ENCODE data around the gene SLC9A5.

SLC9A5 gene

DNA sequence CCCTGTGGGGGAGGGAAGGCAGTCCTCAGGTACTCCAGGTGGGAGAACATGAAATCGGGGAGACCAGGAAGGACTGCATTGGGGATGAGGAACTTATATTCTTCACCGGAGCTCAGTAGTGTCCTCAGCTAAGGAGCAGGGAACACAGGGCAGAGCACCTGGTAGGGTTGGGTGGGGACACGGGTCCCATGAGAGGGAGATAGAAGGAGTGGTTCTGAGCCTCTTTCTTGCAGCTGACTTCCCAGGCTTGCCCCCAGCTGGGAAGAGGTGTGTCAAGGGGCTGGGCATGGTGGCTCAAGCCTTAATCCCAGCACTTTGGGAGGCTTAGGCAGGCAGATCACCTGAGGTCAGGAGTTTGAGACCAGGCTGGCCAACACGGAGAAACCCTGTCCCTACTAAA is 3.6 kb upstream of the SLC9A5 start:
- peaks cover 3% of the 10 kb centered on the region for H3K27me3 ChIP-seq (ENCODE audit: insufficient read depth, low read length, poor library complexity)
- DNase-seq, result no peak
- H2BK15ac ChIP-seq (replicated peaks; ENCODE audit: low read depth), result no peak overlapping the region
- no peaks in the 10 kb centered on the region for H3K36me3 ChIP-seq (ENCODE audit: control insufficient read depth, insufficient read depth, low read length)
- no peak overlapping the region for H4K5ac ChIP-seq (ENCODE audit: low read length)
- H3K56ac ChIP-seq (ENCODE audit: low read length), result peak overlapping the region; percentile 94
- peaks cover 32% of the 10 kb centered on the region for H3K4me1 ChIP-seq (ENCODE audit: control insufficient read depth, low read depth, low read length)
- H3K27ac ChIP-seq (ENCODE audit: low read depth, low read length), result no peak overlapping the region
- H3K79me2 ChIP-seq (ENCODE audit: control insufficient read depth, insufficient read depth, low read length), result peaks cover 12% of the 10 kb centered on the region
- peak overlapping the region; percentile 40 for H2BK5ac ChIP-seq (ENCODE audit: low read length)
- no peak overlapping the region for H3K23ac ChIP-seq (ENCODE audit: low read length)
- H3K4me3 ChIP-seq (ENCODE audit: low read length), result no peak overlapping the region
- H2AK5ac ChIP-seq (ENCODE audit: low read length), result peak overlapping the region; percentile 82
- H3K4ac ChIP-seq (ENCODE audit: low read depth, low read length), result no peak overlapping the region
- H3K79me1 ChIP-seq (ENCODE audit: low read length), result peaks cover 12% of the 10 kb centered on the region
- H2BK120ac ChIP-seq (ENCODE audit: low read depth, low read length), result no peak overlapping the region
- H3K18ac ChIP-seq (ENCODE audit: low read length), result no peak overlapping the region
- whole genome bisulfite sequencing (ENCODE audit: extremely low coverage, insufficient coverage, low lambda C conversion rate), result no CpG with 5 or more reads among the region's 4 CpGs
- H4K8ac ChIP-seq (ENCODE audit: low read depth, low read length), result no peak overlapping the region
- H3K9ac ChIP-seq (ENCODE audit: low read length), result peak overlapping the region; percentile 85
- no peak overlapping the region for H3K4me2 ChIP-seq (ENCODE audit: low read length)

DNA sequence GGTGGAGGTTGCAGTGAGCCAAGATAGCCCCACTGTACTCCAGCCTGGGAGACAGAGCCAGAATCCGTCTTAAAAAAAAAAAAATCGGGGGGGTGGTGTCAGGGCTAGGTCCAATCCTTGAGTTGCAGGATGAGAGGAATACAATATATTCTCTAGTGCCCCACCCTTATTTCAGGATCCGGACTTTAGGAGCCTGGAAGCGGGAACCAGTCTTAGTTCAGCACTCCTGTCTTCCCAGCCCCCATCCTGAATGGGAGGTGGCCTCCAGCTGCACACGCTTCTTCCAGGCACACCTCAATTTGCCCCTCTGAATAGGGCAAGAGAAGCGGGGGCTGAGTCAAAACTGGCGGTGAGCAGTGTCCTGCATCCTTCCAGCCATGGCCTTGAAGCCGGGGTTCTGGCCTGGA is 3.1 kb upstream of the SLC9A5 start:
- Histone ChIP-seq H3K79me1 (ENCODE audit: low read length) (peaks cover 12% of the 10 kb centered on the region), H3K4me3 (ENCODE audit: low read length) (peak overlapping the region; percentile 27), H3K23ac (ENCODE audit: low read length) (no peak overlapping the region), H3K4me1 (ENCODE audit: control insufficient read depth, low read depth, low read length) (peaks cover 31% of the 10 kb centered on the region), H3K4ac (ENCODE audit: low read depth, low read length) (no peak overlapping the region), H3K18ac (ENCODE audit: low read length) (peak overlapping the region; percentile 5), H3K79me2 (ENCODE audit: control insufficient read depth, insufficient read depth, low read length) (peaks cover 12% of the 10 kb centered on the region), H2BK120ac (ENCODE audit: low read depth, low read length) (no peak overlapping the region), H3K27ac (ENCODE audit: low read depth, low read length) (peak overlapping the region; percentile 90), H3K9ac (ENCODE audit: low read length) (peak overlapping the region; percentile 85), H2AK5ac (ENCODE audit: low read length) (no peak overlapping the region), H3K56ac (ENCODE audit: low read length) (peak overlapping the region; percentile 94), H4K5ac (ENCODE audit: low read length) (no peak overlapping the region), H3K4me2 (ENCODE audit: low read length) (peak overlapping the region; percentile 65), H2BK15ac (replicated peaks; ENCODE audit: low read depth) (no peak overlapping the region), H3K36me3 (ENCODE audit: control insufficient read depth, insufficient read depth, low read length) (no peaks in the 10 kb centered on the region), H4K8ac (ENCODE audit: low read depth, low read length) (no peak overlapping the region), H3K27me3 (ENCODE audit: insufficient read depth, low read length, poor library complexity) (peaks cover 4% of the 10 kb centered on the region), H2BK5ac (ENCODE audit: low read length) (peak overlapping the region; percentile 71)
- no peak for DNase-seq
- no CpG with 5 or more reads among the region's 8 CpGs for WGBS (ENCODE audit: extremely low coverage, insufficient coverage, low lambda C conversion rate)

DNA sequence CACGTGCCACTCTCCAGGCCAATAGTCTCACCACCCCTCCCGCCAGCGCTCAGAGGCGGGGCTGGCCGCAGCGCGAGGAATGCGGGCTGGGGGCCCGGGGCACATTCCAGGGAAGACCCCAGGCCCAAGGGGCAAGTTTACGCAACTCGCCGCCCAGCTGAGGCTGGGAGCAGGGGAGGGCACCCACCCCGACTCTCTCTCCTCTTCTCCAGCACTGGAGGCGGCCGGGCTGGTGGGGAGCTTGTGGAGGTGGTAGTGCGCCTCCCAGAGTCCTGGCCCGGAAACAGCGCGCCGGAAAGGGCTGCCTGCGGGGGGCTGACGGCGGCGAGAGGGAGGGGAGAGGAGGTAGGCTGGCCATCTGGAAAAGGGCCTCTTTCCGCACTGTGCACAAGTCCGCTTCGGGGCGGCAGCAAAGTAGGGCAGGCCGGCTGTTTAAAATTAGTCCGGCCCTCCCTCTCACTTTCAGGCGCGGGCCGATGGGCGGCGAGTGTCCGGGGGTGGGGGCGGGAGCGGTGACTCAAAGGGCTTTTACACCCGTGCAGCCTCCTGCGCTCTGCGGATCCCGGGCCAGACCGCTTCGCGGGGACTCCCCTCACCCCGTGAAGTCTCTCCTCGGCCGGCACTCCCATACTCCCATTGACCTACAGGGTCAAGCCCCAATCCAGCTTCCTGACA is 2.6 kb upstream of the SLC9A5 start:
- peaks cover 26% of the 10 kb centered on the region for H3K4me1 ChIP-seq (ENCODE audit: control insufficient read depth, low read depth, low read length)

DNA sequence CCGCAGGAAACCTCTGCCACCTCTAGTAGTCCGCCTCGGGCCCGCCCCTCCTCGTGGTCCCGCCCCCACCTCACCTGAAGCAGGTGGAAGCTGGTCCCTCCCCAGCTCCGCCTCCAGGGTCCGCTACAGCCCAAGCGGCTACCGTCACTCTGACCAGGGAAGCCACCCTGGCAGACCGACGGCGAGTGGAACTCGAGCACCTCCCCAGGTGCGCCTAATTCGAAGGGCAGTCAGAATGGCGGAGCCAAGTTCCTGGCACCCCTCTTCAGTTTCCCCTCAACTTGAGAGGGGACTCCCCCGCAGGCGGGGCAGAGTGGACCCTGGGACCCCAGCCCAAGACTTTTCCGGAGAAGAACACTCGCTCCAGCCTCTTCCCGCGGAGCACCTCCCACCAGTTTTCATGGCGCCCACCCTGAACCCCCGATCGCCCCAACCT is 2.0 kb upstream of the SLC9A5 start:
- WGBS (ENCODE audit: extremely low coverage, insufficient coverage, low lambda C conversion rate), result no CpG with 5 or more reads among the region's 26 CpGs
- peak overlapping the region; percentile 19 for H3K18ac ChIP-seq (ENCODE audit: low read length)
- peak; percentile 94 for DNase-seq

More for the DNA sequence above, 2.6 kb upstream of the SLC9A5 start:
- WGBS (ENCODE audit: extremely low coverage, insufficient coverage, low lambda C conversion rate), result no CpG with 5 or more reads among the region's 48 CpGs
- Histone ChIP-seq H3K27ac (ENCODE audit: low read depth, low read length) (peak overlapping the region; percentile 90), H3K27me3 (ENCODE audit: insufficient read depth, low read length, poor library complexity) (peaks cover 4% of the 10 kb centered on the region), H3K36me3 (ENCODE audit: control insufficient read depth, insufficient read depth, low read length) (no peaks in the 10 kb centered on the region), H3K79me2 (ENCODE audit: control insufficient read depth, insufficient read depth, low read length) (peaks cover 12% of the 10 kb centered on the region), H3K4me2 (ENCODE audit: low read length) (peak overlapping the region; percentile 65), H3K4me3 (ENCODE audit: low read length) (peak overlapping the region; percentile 82), H3K79me1 (ENCODE audit: low read length) (peaks cover 12% of the 10 kb centered on the region), H2AK5ac (ENCODE audit: low read length) (no peak overlapping the region), H2BK5ac (ENCODE audit: low read length) (peak overlapping the region; percentile 35), H2BK15ac (replicated peaks; ENCODE audit: low read depth) (no peak overlapping the region), H4K8ac (ENCODE audit: low read depth, low read length) (no peak overlapping the region), H3K4ac (ENCODE audit: low read depth, low read length) (peak overlapping the region; percentile 61), H2BK120ac (ENCODE audit: low read depth, low read length) (no peak overlapping the region), H3K9ac (ENCODE audit: low read length) (peak overlapping the region; percentile 85), H3K18ac (ENCODE audit: low read length) (peak overlapping the region; percentile 81), H3K23ac (ENCODE audit: low read length) (peak overlapping the region; percentile 45), H3K56ac (ENCODE audit: low read length) (peak overlapping the region; percentile 94), H4K5ac (ENCODE audit: low read length) (no peak overlapping the region)
- DNase-seq, result peak; percentile 92

DNA sequence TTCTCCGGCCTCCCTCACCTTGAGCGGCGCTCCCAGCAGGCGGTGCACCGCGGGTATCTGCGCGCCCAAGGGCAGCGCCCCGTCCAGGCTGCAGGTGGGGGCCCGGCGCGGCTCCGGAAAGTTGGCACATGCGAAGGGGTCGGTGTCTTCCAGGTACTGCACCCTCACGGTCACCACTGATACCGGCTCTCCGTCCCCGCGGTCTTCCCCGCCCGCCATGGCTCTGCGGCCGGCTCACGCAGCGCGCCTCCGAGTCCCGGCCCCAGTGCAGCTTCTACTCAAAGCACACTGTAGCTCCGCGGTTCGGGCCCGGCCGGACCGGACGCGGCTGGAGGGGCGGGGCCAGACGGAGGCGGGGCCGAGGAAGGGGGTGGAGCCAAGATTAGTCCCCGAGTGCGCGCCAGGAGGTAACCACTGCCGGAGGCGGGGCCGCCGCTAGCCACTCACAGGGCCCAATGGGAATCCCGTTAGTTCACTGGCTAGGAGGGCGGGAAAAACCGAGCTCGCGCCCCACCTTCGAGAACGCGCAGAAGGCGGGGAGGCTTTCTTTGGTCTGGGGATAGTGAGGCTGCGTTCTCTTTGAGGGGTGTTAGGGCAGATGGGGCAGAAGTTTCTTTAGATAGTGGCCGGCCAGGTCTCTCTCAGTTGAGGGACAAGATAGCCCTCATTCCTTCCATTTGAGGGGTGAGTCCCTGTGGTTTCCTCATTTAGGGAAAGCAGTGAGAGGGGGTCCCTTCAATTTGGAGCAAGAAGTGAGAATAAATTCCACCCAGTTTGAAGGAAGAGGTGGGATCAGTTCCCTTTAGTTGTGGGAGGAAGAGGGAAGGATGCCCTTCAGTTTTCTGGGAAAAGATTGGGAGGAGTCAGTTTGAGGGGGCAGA is 1.3 kb upstream of the SLC9A5 start, which contains the start of gene FHOD1:
TSS of gene FHOD1 (minus strand) at position 290 of the 881 bp plus-strand sequence. CDS start at position 219, 71 bp downstream.
- peak within 1 kb of the TSS; percentile 90 for H3K27ac ChIP-seq (ENCODE audit: low read depth, low read length)
- H3K18ac ChIP-seq (ENCODE audit: low read length), result peak within 1 kb of the TSS; percentile 89
- no peak within 1 kb of the TSS for H2BK15ac ChIP-seq (replicated peaks; ENCODE audit: low read depth)
- H3K27me3 ChIP-seq (ENCODE audit: insufficient read depth, low read length, poor library complexity), result peaks cover 4% of the 10 kb centered on the region
- no peaks in the 10 kb centered on the region for H3K36me3 ChIP-seq (ENCODE audit: control insufficient read depth, insufficient read depth, low read length)
- H4K8ac ChIP-seq (ENCODE audit: low read depth, low read length), result no peak within 1 kb of the TSS
- H3K4ac ChIP-seq (ENCODE audit: low read depth, low read length), result peak within 1 kb of the TSS; percentile 37
- H4K5ac ChIP-seq (ENCODE audit: low read length), result no peak within 1 kb of the TSS
- no peak within 1 kb of the TSS for H2BK120ac ChIP-seq (ENCODE audit: low read depth, low read length)
- WGBS (ENCODE audit: extremely low coverage, insufficient coverage, low lambda C conversion rate), result no CpG with 5 or more reads among the region's 60 CpGs
- peak within 1 kb of the TSS; percentile 94 for H3K56ac ChIP-seq (ENCODE audit: low read length)
- peak within 1 kb of the TSS; percentile 85 for H3K9ac ChIP-seq (ENCODE audit: low read length)
- peak within 1 kb of the TSS; percentile 45 for H3K23ac ChIP-seq (ENCODE audit: low read length)
- peaks cover 9% of the 10 kb centered on the region for H3K79me1 ChIP-seq (ENCODE audit: low read length)
- no peak within 1 kb of the TSS for H2AK5ac ChIP-seq (ENCODE audit: low read length)
- H3K79me2 ChIP-seq (ENCODE audit: control insufficient read depth, insufficient read depth, low read length), result peaks cover 9% of the 10 kb centered on the region
- peak within 1 kb of the TSS; percentile 82 for H3K4me3 ChIP-seq (ENCODE audit: low read length)
- H3K4me1 ChIP-seq (ENCODE audit: control insufficient read depth, low read depth, low read length), result peaks cover 21% of the 10 kb centered on the region
- H3K4me2 ChIP-seq (ENCODE audit: low read length), result peak within 1 kb of the TSS; percentile 83
- H2BK5ac ChIP-seq (ENCODE audit: low read length), result peak within 1 kb of the TSS; percentile 50
- peak; percentile 96 for DNase-seq

More for the DNA sequence above, 2.0 kb upstream of the SLC9A5 start:
- Histone ChIP-seq H3K4me1 (ENCODE audit: control insufficient read depth, low read depth, low read length) (peaks cover 21% of the 10 kb centered on the region), H3K36me3 (ENCODE audit: control insufficient read depth, insufficient read depth, low read length) (no peaks in the 10 kb centered on the region), H3K56ac (ENCODE audit: low read length) (peak overlapping the region; percentile 94), H4K5ac (ENCODE audit: low read length) (no peak overlapping the region), H3K23ac (ENCODE audit: low read length) (peak overlapping the region; percentile 29), H4K8ac (ENCODE audit: low read depth, low read length) (no peak overlapping the region), H2BK15ac (replicated peaks; ENCODE audit: low read depth) (no peak overlapping the region), H3K9ac (ENCODE audit: low read length) (peak overlapping the region; percentile 85), H3K4ac (ENCODE audit: low read depth, low read length) (no peak overlapping the region), H3K4me3 (ENCODE audit: low read length) (peak overlapping the region; percentile 82), H3K79me2 (ENCODE audit: control insufficient read depth, insufficient read depth, low read length) (peaks cover 12% of the 10 kb centered on the region), H3K27me3 (ENCODE audit: insufficient read depth, low read length, poor library complexity) (peaks cover 4% of the 10 kb centered on the region), H3K4me2 (ENCODE audit: low read length) (peak overlapping the region; percentile 65), H2AK5ac (ENCODE audit: low read length) (no peak overlapping the region), H2BK120ac (ENCODE audit: low read depth, low read length) (no peak overlapping the region), H3K27ac (ENCODE audit: low read depth, low read length) (peak overlapping the region; percentile 90), H3K79me1 (ENCODE audit: low read length) (peaks cover 12% of the 10 kb centered on the region), H2BK5ac (ENCODE audit: low read length) (peak overlapping the region; percentile 50)

Measured in mesendoderm (in vitro differentiated cells).